ENCODE data around the gene DIDO1.
"Not testable (repeated sequence)": the region's sequence is repeated elsewhere in the genome, so short reads cannot be mapped to it uniquely, and the experiment has no call there.

Gene DIDO1

GRCh38 chr20:62925420-62926228 lies 681 bp downstream of the DIDO1 start:
- DNase-seq, result no peak

GRCh38 chr20:62925076-62925419 lies 1.3 kb downstream of the DIDO1 start:
- DNase-seq, result no peak

GRCh38 chr20:62924442-62925075 lies 1.7 kb downstream of the DIDO1 start:
- DNase-seq, result no peak

GRCh38 chr20:62923669-62924441 lies 2.5 kb downstream of the DIDO1 start:
- DNase-seq, result no peak

- DNase-seq, result not testable (repeated sequence)
These were observed 3.1 kb downstream of the DIDO1 start for GRCh38 chr20:62923059-62923668.

GRCh38 chr20:62922451-62922921 lies 3.8 kb downstream of the DIDO1 start:
- DNase-seq, result no peak

- DNase-seq, result peak; percentile 36
These were observed 5.1 kb downstream of the DIDO1 start for GRCh38 chr20:62921119-62921687.

- DNase-seq, result no peak
These were observed 6.2 kb downstream of the DIDO1 start for GRCh38 chr20:62920039-62920645.

GRCh38 chr20:62918831-62919230 lies 7.5 kb downstream of the DIDO1 start:
- DNase-seq, result no peak

GRCh38 chr20:62918147-62918546 lies 8.2 kb downstream of the DIDO1 start:
- no peak for DNase-seq

- no peak for DNase-seq
These were observed 8.6 kb downstream of the DIDO1 start for GRCh38 chr20:62917720-62918119.

GRCh38 chr20:62916703-62917476 lies 9.4 kb downstream of the DIDO1 start:
- DNase-seq, result no peak

- no peak for DNase-seq
These were observed 11.3 kb downstream of the DIDO1 start for GRCh38 chr20:62914970-62915457.

GRCh38 chr20:62914436-62914835 lies 11.9 kb downstream of the DIDO1 start:
- DNase-seq, result no peak

- DNase-seq, result no peak
These were observed 13.2 kb downstream of the DIDO1 start for GRCh38 chr20:62913043-62913630.

- DNase-seq, result no peak
These were observed 14.5 kb downstream of the DIDO1 start for GRCh38 chr20:62911701-62912280.

GRCh38 chr20:62910777-62911497 lies 15.4 kb downstream of the DIDO1 start:
- no peak for DNase-seq

- no peak for DNase-seq
These were observed 16.0 kb downstream of the DIDO1 start for GRCh38 chr20:62910217-62910766.

GRCh38 chr20:62908971-62909791 lies 17.1 kb downstream of the DIDO1 start:
- DNase-seq, result no peak
